ENCODE measurements around the gene HOXB4. TPM values are rescaled to one million over a fixed set of nuclear protein-coding genes. Genes with fewer than 3 reads are reported as not detected.

HOXB4 gene
- total and polyA plus RNA-seq, 12 donors, result 1.7 to 9.8 (median 3.4) TPM

GRCh38 chr17:48574505-48575065 lies 3.6 kb downstream of the HOXB4 start:
- no peaks in the 10 kb centered on the region for H3K27me3 ChIP-seq
- no peak for DNase-seq
- peak overlapping the region in 1 of 4 donors; percentile 4 for H3K4me3 ChIP-seq
- intact Hi-C loops (cut with DNase I), result loop anchor here (5.0 kb wide), 1 partner anchor 32 kb away; no protein-coding TSS in a partner anchor
- H3K36me3 ChIP-seq (replicated peaks in 1 of 2), result no peaks in the 10 kb centered on the region
- WGBS, 4 donors, result 50 to 59% (median 56%) methylated on average over 8 of the region's 8 CpGs
- peaks cover 3 to 35% of the 10 kb centered on the region in 2 donors for H3K4me1 ChIP-seq (replicated peaks in 1 of 2)
- TF ChIP-seq CTCF (IDR thresholded peaks at IDR 0.05) (no peak), POLR2A (IDR thresholded peaks at IDR 0.05) (no peak)
- peak overlapping the region in 2 of 5 donors; percentile 56 to 83 for H3K27ac ChIP-seq
- H3K9me3 ChIP-seq (replicated peaks in 1 of 3), result no peaks in the 10 kb centered on the region

- Histone ChIP-seq H3K4me3 (no peak overlapping the region), H3K9me3 (replicated peaks in 1 of 3) (no peaks in the 10 kb centered on the region), H3K27ac (peak overlapping the region in 3 of 5 donors; percentile 29 to 81 (median 71)), H3K36me3 (replicated peaks in 1 of 2) (no peaks in the 10 kb centered on the region), H3K27me3 (no peaks in the 10 kb centered on the region), H3K4me1 (replicated peaks in 1 of 2) (peaks cover 3 to 43% of the 10 kb centered on the region in 2 donors)
- WGBS, 4 donors, result 61 to 71% (median 68%) methylated on average over 1 of the region's 1 CpG
- intact Hi-C loops (cut with DNase I), result no loop called here
- no peak for DNase-seq
- TF ChIP-seq CTCF (IDR thresholded peaks at IDR 0.05) (no peak), POLR2A (IDR thresholded peaks at IDR 0.05) (no peak)
Observed at GRCh38 chr17:48571826-48572417, 6.2 kb downstream of the HOXB4 start.

- Histone ChIP-seq H3K27ac (peak overlapping the region in 3 of 5 donors; percentile 29 to 81 (median 71)), H3K9me3 (replicated peaks in 1 of 3) (no peaks in the 10 kb centered on the region), H3K4me1 (replicated peaks in 1 of 2) (peaks cover 0 to 38% of the 10 kb centered on the region in 2 donors), H3K36me3 (replicated peaks in 1 of 2) (no peaks in the 10 kb centered on the region), H3K4me3 (peak overlapping the region in 1 of 4 donors; percentile 3), H3K27me3 (no peaks in the 10 kb centered on the region)
- WGBS, 4 donors, result 56 to 69% (median 59%) methylated on average over 26 of the region's 26 CpGs
- intact Hi-C loops (cut with DNase I), result no loop called here
- no peak for DNase-seq
- TF ChIP-seq POLR2A (IDR thresholded peaks at IDR 0.05), result no peak
- TF ChIP-seq CTCF (IDR thresholded peaks at IDR 0.05), result no peak
Observed at GRCh38 chr17:48571024-48571818, 6.9 kb downstream of the HOXB4 start.

DNA sequence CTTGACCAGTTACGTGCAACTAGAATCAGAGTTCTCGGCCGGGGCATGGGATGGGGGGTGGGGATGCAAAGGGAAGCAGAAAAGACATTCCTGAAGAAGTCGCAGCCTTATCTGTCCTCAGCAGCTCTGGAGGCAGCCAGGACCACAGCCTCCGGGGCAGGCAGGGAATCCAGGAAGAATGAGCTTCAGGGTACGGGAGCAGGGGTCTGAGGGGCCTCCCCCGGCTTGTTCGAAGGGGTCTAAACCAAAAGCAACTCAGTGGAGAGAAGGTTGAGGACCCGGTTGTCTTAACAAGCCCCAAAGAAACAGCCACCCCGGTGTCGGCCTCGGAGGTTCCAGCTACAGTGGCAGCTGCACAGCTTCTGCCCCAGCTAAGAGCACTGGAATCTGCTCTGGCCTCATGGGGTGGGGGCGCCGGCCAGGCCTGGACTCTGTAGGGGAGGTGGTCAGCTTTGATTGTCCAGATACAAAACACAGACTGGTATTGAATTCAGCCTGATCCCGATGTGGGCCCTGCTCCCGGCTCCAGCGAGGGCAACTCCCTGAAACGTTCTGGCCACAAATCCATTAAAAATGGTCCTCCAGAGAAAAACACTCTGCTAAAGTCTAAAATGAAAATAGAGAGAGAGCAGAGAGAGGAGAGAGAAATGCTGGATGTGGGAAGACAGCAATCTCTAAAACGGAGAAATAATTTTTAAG lies 7.7 kb downstream of the HOXB4 start:
- H3K9me3 ChIP-seq (replicated peaks in 1 of 3), result no peaks in the 10 kb centered on the region
- WGBS, 4 donors, result 40 to 59% (median 54%) methylated on average over 14 to 19 of the region's 19 CpGs
- peak overlapping the region in 1 of 4 donors; percentile 3 for H3K4me3 ChIP-seq
- H3K36me3 ChIP-seq (replicated peaks in 1 of 2), result no peaks in the 10 kb centered on the region
- no peaks in the 10 kb centered on the region for H3K27me3 ChIP-seq
- peaks cover 0 to 30% of the 10 kb centered on the region in 2 donors for H3K4me1 ChIP-seq (replicated peaks in 1 of 2)
- TF ChIP-seq CTCF (IDR thresholded peaks at IDR 0.05), result no peak
- no peak for TF ChIP-seq POLR2A (IDR thresholded peaks at IDR 0.05)
- intact Hi-C loops (cut with DNase I), result no loop called here
- DNase-seq, result peak in 1 of 7 donors; percentile 24
- peak overlapping the region in 3 of 5 donors; percentile 29 to 81 (median 71) for H3K27ac ChIP-seq

Measured in adrenal gland (tissue), 12 donors.